Activated CD4-positive, alpha-beta T cell treated with anti-CD3 and anti-CD28 coated beads, Interleukin-10, Interleukin-2, amounts not matched to agents 100 ng/mL and 50 ng/mL, durations not matched to agents 16 hours and 8 hours (primary cell): Measurements from ENCODE around the gene CYP26B1.
A peak's percentile ranks its signal among the peaks of the same experiment; 100 is the strongest.

Experiments
- DNase-seq: peaks from one replicate; pipeline ENCODE4 v3.0.0-alpha.2; 2020

Gene CYP26B1

GRCh38 chr2:72154386-72154975, 6.8 kb upstream of the CYP26B1 start:
- no peak for DNase-seq

- DNase-seq = no peak
Observed at GRCh38 chr2:72153924-72154323, 6.3 kb upstream of the CYP26B1 start.

DNA sequence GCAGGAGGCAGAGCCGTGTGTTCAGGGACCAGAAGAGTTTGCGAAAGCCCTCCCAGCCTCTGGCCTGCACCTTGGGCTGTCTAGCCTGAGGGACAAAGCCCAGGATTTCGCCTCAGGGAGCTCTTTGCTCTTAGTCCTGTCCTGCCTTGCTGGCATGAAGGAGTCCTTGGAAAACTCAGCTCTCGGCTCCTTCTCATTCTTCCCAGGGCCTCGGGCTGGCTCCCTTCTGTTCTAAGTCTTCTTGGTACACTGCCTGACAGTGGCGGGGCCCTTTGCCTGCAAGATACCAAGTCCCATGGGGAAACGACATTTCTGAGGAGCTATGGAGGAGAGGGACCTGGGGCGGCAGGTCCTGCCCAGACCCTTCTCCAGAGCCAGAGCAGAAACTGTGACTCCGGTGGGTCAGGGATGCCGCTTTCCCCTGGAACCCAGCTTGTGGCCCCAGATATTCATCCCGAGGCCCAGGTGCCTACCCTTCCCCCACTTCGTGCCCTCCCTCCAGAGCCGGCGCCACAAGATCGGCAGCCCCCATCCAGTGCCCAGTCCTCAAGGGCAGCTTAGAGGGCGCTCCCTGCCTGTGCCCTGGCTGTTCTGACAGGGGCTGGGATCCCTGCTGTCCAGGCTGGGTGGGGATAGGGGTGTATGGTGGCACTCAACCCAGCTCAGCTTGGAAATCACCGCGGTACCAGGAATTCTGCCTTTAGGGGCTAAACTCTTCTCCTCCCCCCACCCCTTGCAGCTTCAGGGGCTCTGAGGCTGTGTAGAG, 5.5 kb upstream of the CYP26B1 start:
- DNase-seq = no peak

DNA sequence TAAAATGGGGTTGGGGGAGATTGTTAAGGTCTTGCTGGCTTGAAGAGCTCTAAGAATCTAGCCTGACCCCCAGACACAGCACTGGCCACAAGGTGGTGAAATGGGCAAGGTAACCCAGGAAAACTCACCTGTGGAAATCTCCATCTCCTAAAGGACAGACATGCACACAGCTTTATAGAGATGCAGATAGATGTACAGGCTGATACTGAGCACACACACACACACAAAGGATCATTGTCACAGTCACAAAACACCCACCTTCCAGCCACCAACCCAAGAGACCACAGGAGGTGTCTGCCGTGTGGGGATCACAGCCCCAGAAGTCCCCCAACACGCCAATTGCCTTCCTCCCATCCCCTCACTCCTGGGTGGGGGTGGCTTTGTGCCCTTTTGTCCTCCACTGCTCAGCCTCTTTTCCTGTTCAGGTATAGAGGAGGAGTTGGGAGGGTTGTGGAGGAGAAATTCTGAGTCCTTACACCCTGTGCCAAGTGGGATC, 3.2 kb upstream of the CYP26B1 start:
- DNase-seq = no peak

DNA sequence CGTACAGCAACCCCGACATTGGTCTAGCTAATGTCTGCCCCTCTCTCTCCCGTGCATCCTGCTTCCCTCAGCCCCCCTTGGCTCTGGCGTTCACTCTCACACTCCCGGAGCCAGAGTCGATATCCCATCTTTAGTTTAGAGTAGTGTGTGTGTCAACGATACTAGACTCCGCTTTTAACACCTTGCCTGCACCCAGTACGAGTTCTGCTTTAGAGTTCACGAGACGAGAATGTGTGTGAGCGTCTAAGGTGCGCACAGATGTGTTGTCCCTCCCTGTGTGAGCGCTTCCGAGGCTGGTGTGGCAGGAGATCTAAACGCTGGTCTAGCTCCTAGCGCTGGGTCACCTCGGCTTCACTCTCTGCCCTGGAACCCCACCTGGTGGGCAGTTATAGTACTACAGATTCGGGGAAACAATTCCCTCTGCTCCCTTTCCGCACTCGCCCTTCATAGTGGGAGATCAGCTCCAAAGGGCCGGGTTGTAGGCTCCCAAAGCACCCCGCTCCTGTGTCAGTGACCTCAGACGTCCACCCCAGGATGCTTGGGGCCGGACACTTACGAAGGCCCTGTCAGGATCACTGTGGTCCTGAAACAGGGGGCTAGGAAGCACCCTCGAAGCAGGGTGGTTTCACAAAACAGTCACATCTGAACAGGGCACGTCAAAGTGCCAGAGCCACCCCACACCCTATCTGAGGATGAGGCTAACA, 2.6 kb upstream of the CYP26B1 start:
- DNase-seq = peak; percentile 78

DNA sequence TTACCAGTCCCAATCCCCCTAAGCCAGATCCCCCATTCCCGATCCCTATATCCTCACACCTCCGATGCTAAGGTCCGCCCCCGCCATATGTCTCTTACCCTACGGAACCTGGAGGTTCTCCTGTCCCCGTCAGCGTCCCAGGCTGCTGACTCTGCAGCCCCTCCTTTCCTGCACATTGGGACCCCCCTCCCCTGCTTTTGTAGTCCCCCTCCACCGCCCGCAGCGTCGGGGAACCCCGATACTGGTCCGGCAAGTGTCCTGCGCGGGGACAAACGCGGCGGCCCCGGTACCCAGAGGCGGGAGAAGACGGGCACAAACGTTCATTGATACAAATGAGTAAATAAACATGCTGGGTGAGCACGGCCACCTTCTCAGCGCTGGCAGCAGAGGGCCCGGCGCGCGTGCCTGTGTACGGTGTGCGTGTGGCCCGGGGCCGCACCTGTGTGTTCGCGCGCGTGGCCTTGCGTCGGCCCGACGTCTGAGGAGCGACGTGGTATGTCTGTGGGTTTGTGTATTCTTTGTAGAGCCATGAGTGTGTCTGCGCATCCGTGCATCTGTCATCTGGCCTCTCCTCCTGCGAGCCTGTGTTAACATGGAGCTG, 2.0 kb upstream of the CYP26B1 start:
- DNase-seq = no peak

- DNase-seq = peak; percentile 12
Observed at GRCh38 chr2:72148837-72149555, 1.3 kb upstream of the CYP26B1 start.

DNA sequence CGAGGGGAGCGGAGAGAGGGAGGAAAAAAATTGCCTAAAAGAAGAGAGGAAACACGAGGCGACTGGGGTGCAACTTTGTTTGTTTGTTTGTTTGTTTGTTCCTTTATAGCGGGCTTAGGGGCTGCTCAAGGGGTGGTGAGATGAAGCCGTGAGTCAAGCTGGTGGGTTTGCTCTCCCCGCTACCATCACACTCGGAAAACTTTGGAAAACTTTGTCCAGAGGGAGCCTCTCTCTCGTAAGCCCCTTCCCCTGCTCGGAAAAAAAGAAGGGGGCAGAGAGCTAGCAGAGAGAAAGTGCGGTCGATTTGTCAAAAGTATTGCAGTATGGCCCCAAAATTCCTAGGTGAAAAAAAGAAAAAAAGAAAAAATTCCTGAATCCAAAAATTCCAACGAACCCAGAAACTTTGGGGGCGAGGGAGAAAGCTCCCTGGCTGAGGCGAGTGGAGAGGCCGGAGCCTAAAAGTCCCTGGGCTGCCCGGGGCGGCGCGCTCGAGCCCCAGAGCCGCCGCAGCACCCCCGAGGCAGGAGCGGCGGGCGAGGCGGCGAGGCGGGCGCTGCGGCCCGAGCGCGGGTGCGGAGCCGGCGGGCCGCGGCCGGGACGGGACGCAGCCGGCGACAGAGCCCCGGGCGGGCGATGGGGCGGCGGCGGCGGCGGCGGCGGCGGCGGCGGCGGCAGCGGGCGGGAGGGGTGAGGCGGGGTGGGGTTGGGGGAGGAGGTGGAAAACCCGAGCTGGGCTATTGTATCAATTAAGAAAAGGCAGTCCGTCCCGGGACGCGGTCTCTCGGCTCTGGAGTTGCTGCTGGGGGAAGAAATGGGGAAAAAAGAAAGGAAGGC, 558 bp upstream of the CYP26B1 start:
- no peak for DNase-seq

DNA sequence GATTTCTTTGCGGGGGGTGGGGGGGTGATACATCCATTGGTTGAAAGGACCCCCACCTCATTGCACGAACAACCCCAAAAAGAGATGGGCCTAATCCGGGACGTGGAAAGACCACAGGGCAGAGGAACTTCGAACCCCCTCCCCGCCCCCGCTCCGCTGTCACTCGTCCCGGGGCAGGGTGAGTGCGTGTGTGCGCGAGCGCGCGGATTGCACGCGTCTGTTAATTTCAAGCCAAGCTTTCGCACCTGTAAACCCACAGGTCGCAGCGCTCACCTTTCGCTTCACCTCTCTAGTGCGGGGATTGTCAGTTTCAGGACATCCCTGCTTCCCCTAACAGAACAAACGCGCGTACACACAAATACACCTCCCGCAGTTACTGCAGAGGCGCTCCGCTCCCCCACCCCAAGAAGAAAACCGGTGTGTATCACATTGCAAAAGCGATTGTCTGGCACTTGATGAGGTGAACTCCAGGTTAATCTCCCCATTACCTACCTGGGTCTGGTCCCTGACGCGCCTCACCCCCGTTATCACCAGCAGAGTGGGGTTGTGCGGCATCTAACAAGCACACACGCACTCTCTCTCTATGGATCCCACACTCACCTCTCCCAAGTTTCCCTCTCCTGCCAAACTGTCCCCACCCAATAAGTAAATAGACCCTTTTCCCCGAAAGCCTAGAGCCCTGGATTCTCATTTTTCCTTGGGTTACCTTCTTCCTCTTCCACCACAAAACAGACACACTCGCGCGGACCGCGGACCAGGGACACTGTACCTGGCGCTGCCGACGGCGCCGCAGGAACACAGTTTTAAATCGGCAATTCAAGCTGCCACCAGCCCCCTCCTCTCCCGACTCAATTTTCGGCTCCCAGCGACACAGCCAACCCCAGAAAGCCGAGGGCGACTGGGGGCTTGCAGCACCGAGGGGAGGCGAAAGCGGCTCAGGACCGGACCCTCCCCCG, 1.0 kb downstream of the CYP26B1 start:
- DNase-seq = no peak

DNA sequence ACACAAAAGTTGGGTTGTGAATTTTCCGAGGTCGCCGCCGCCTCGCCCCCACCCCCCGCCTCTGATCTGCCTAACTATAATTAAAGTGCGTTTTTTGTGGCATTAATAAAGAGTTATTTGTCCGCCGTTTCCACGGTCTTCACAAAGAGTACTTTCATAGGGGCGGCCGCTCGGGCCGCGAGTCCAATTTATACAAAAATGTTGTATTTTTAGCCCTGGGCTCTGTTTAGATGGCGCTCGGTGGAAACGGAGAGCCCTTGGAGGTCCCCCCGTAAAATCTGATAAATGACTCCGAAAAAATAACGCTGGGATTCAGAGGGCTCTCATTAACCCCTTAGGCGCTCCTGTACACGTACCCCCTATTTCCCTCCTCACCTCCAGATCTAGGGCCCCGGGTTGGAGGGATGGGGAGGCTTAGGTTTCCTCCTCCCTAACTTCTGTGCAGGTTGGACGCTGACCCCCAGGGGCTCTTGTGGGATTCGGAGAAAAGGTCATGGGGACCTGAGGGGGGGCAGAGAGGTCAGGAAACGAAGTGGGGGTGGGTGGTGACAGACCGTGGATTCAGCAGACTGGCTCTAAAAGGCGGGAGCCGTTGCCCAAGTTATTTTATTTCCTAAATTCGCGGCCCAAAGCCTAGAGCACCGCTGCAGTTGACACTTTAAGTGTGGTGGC, 1.9 kb downstream of the CYP26B1 start:
- DNase-seq = no peak

- DNase-seq = no peak
Observed at GRCh38 chr2:72145289-72145657, 2.4 kb downstream of the CYP26B1 start.

- DNase-seq = no peak
Observed at GRCh38 chr2:72144632-72145288, 2.9 kb downstream of the CYP26B1 start.

- DNase-seq = no peak
Observed at GRCh38 chr2:72144274-72144631, 3.4 kb downstream of the CYP26B1 start.

- DNase-seq = no peak
Observed at GRCh38 chr2:72143441-72144273, 4.0 kb downstream of the CYP26B1 start.

GRCh38 chr2:72142570-72143440, 4.9 kb downstream of the CYP26B1 start:
- no peak for DNase-seq

DNA sequence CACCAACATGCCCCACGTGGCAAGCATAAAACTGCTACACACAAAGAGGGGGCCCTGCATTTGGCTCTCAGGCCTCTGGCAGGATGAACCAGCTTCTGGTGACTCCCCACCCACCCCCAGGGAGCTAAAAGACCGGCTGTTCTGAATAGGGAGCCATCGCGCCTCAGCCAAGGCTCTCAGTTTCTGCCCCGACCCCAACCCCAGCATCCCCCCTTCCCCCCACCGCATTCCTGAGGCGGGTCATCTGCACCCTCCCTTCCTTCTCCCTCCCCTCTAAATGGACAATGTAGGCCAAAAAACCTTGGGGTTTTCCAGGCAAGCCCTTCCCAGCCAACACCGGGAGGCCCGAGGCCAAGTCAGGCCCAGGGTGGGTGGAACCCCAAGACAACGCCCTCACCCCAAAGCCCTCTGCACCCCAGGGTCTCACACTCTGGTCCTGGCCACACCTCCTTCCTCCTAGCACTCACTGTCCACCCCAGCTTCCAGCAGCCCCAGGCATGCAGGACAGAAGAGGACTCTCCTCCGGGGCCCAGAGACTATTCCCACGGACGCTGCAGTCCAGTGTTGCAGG, 5.7 kb downstream of the CYP26B1 start:
- no peak for DNase-seq

- no peak for DNase-seq
Observed at GRCh38 chr2:72141032-72141645, 6.5 kb downstream of the CYP26B1 start.
